GM19351 (cell line): ENCODE data around the gene HIGD1C.
"Not testable (repeated sequence)": the region's sequence is repeated elsewhere in the genome, so short reads cannot be mapped to it uniquely, and the experiment has no call there.

Source experiments
- ATAC-seq: cut with Tn5 transposase; IDR thresholded peaks from one replicate; pipeline ENCODE4 v1.9.1; 2021; ENCODE audit warnings: mild to moderate bottlenecking, moderate library complexity; ENCODE audit not compliant: unreplicated experiment

Gene HIGD1C

GRCh38 chr12:50952510-50952909, at the start of gene HIGD1C:
TSS of gene HIGD1C (plus strand) at chr12:50952544. CDS start at chr12:50953999, 1,455 bp downstream.
- no peak for ATAC-seq

- not testable (repeated sequence) for ATAC-seq
Observed at GRCh38 chr12:50908479-50908878, 43.9 kb upstream of the HIGD1C start.

- ATAC-seq = not testable (repeated sequence)
Observed at GRCh38 chr12:50912361-50912760, 40.0 kb upstream of the HIGD1C start.

GRCh38 chr12:50913224-50913623, 39.1 kb upstream of the HIGD1C start:
- ATAC-seq = no peak

GRCh38 chr12:50914872-50915484, 37.4 kb upstream of the HIGD1C start:
- no peak for ATAC-seq

GRCh38 chr12:50916292-50916691, 36.1 kb upstream of the HIGD1C start:
- ATAC-seq = no peak

- ATAC-seq = no peak
Observed at GRCh38 chr12:50918584-50919316, 33.6 kb upstream of the HIGD1C start.

GRCh38 chr12:50922820-50923219, 29.5 kb upstream of the HIGD1C start:
- ATAC-seq = no peak

- no peak for ATAC-seq
Observed at GRCh38 chr12:50923361-50924130, 28.8 kb upstream of the HIGD1C start.

GRCh38 chr12:50924131-50924438, 28.3 kb upstream of the HIGD1C start:
- no peak for ATAC-seq

GRCh38 chr12:50924439-50925341, 27.7 kb upstream of the HIGD1C start:
- peak; percentile 92 for ATAC-seq

- ATAC-seq = no peak
Observed at GRCh38 chr12:50925342-50925651, 27.0 kb upstream of the HIGD1C start.

GRCh38 chr12:50925920-50926319, 26.4 kb upstream of the HIGD1C start:
- no peak for ATAC-seq

GRCh38 chr12:50926415-50926814, 25.9 kb upstream of the HIGD1C start:
- no peak for ATAC-seq

- not testable (repeated sequence) for ATAC-seq
Observed at GRCh38 chr12:50926932-50927331, 25.4 kb upstream of the HIGD1C start.

- ATAC-seq = no peak
Observed at GRCh38 chr12:50927356-50927755, 25.0 kb upstream of the HIGD1C start.

- ATAC-seq = no peak
Observed at GRCh38 chr12:50927766-50928224, 24.5 kb upstream of the HIGD1C start.

GRCh38 chr12:50928392-50928791, 24.0 kb upstream of the HIGD1C start:
- no peak for ATAC-seq

GRCh38 chr12:50929831-50930230, 22.5 kb upstream of the HIGD1C start:
- no peak for ATAC-seq

- ATAC-seq = not testable (repeated sequence)
Observed at GRCh38 chr12:50930477-50930876, 21.9 kb upstream of the HIGD1C start.

GRCh38 chr12:50932787-50933280, 19.5 kb upstream of the HIGD1C start:
- no peak for ATAC-seq
